ENCODE measurements around the gene DPRX. TPM values are rescaled to one million over a fixed set of nuclear protein-coding genes. Genes with fewer than 3 reads are reported as not detected.

DPRX gene
- polyA plus RNA-seq, 3 donors = not detected

Other genes with a start within 250 kb of the DPRX start
- gene ZNF765, start 236.8 kb upstream of the DPRX start, polyA plus RNA-seq (ENCODE audit: insufficient read length in 3 of 3) = 10 to 100 TPM; 11.5 to 13.5 (median 11.9) TPM
- 10 to 100 TPM; 13.9 to 16.2 (median 14.9) TPM for gene ZNF761, start 200.0 kb upstream of the DPRX start, polyA plus RNA-seq (ENCODE audit: insufficient read length in 3 of 3)
- gene ZNF813, start 164.3 kb upstream of the DPRX start, polyA plus RNA-seq (ENCODE audit: insufficient read length in 3 of 3) = 1 to 10 TPM; 7.6 to 8.5 (median 8.1) TPM
- 10 to 100 TPM; 14.8 to 16.0 (median 15.8) TPM for gene ZNF331, start 93.9 kb upstream of the DPRX start, polyA plus RNA-seq (ENCODE audit: insufficient read length in 3 of 3)
- gene NLRP12, start 192.3 kb downstream of the DPRX start, polyA plus RNA-seq (ENCODE audit: insufficient read length in 3 of 3) = under 1 TPM; 0.10 to 0.26 (median 0.25) TPM
- gene MYADM, start 235.9 kb downstream of the DPRX start, polyA plus RNA-seq (ENCODE audit: insufficient read length in 3 of 3) = 10 to 100 TPM; 61.0 to 67.8 (median 67.8) TPM

Data from right renal cortex interstitium (tissue), 3 donors.